ENCODE measurements around the gene APOB. TPM values are rescaled to one million over a fixed set of nuclear protein-coding genes. Genes with fewer than 3 reads are reported as not detected.
A peak's percentile ranks its signal among the peaks of the same experiment; 100 is the strongest.

APOB gene
- total and polyA plus RNA-seq, 2 of the 13 experiments (the other 11 are each of a cell fraction or from before 2014, with no cell fraction given), result 1,569 to 2,515 TPM

GRCh38 chr2:21035974-21036707, 7.7 kb downstream of the APOB start (continued):
- TF ChIP-seq NFAT5 (CRISPR knock-in tag; IDR thresholded peaks at IDR 0.05), result 0 out of 2 replicates have a peak, but pooled peaks have one; percentile 37
- TF ChIP-seq DRAP1 (CRISPR knock-in tag; IDR thresholded peaks at IDR 0.05), result 0 out of 2 replicates have a peak, but pooled peaks have one; percentile 11
- TF ChIP-seq EED (CRISPR knock-in tag; IDR thresholded peaks at IDR 0.05), result no peak
- no peak for TF ChIP-seq CREB1 (IDR thresholded peaks at IDR 0.05)
- TF ChIP-seq CREB1 (CRISPR knock-in tag; IDR thresholded peaks at IDR 0.05), result no peak; the same call in none of the 2 replicates
- no peak for TF ChIP-seq IKZF5 (CRISPR knock-in tag; IDR thresholded peaks at IDR 0.05)
- TF ChIP-seq ELF1 (CRISPR knock-in tag; IDR thresholded peaks at IDR 0.05), result no peak
- TF ChIP-seq ZNF30 (CRISPR knock-in tag; IDR thresholded peaks at IDR 0.05), result no peak
- TF ChIP-seq SNRNP70 (IDR thresholded peaks at IDR 0.05; ENCODE audit: low read depth, low read length), result no peak
- TF ChIP-seq GLMP (CRISPR knock-in tag; IDR thresholded peaks at IDR 0.05; ENCODE audit: borderline replicate concordance), result no peak
- no peak for TF ChIP-seq SIX4 (CRISPR knock-in tag; IDR thresholded peaks at IDR 0.05)
- no peak for TF ChIP-seq MEIS1 (CRISPR knock-in tag; IDR thresholded peaks at IDR 0.05; ENCODE audit: borderline replicate concordance)
- TF ChIP-seq E2F1 (CRISPR knock-in tag; IDR thresholded peaks at IDR 0.05), result no peak
- no peak; the same call in 1 of the 2 replicates for TF ChIP-seq TRIM24 (CRISPR knock-in tag; IDR thresholded peaks at IDR 0.05)
- peak; percentile 84 for TF ChIP-seq ZNF501 (CRISPR knock-in tag; IDR thresholded peaks at IDR 0.05)
- no peak for TF ChIP-seq ZNF296 (CRISPR knock-in tag; conservative IDR thresholded peaks at IDR 0.05)
- TF ChIP-seq HMG20A (CRISPR knock-in tag; IDR thresholded peaks at IDR 0.05; ENCODE audit: borderline replicate concordance), result no peak
- peak; percentile 58 for TF ChIP-seq ZSCAN31 (CRISPR knock-in tag; IDR thresholded peaks at IDR 0.05; ENCODE audit: low read depth)
- TF ChIP-seq CREB3 (CRISPR knock-in tag; IDR thresholded peaks at IDR 0.05), result no peak

Measured in HepG2 (cell line).